Adrenal gland (tissue), 12 donors: ENCODE results near the gene MEGF11. TPM values are rescaled to one million over a fixed set of nuclear protein-coding genes. Genes with fewer than 3 reads are reported as not detected.

ENCODE experiments used
- DNase-seq, 7 donors: peaks; one replicate each; pipeline ENCODE4 v3.0.0-alpha.2; 2019 to 2020
- H3K27ac ChIP-seq, 5 donors: fragments of 200-600 bp; sonication (generic) in 4 of 5; 1 replicate in 3 of 5; 2 replicates in 2 of 5; pipeline versions ENCODE4 v1.5.1 to v1.8.0; 2016 to 2020; ENCODE audit warnings: mild to moderate bottlenecking in 1 of 5
- H3K27me3 ChIP-seq: fragments of 200-600 bp; 2 replicates; pipeline ENCODE4 v1.8.0; 2021
- H3K36me3 ChIP-seq, 2 donors: fragments of 200-600 bp; replicated peaks in 1 of 2; 1 replicate in 1 of 2; 2 replicates in 1 of 2; pipeline versions ENCODE4 v1.5.1 to v1.8.0; 2018 to 2022
- H3K4me1 ChIP-seq, 2 donors: fragments of 200-600 bp; replicated peaks in 1 of 2; 1 replicate in 1 of 2; 2 replicates in 1 of 2; pipeline versions ENCODE4 v1.5.1 to v1.8.0; 2018 to 2021
- H3K4me3 ChIP-seq, 4 donors: fragments of 200-600 bp; sonication (generic) in 3 of 4; one replicate each; pipeline ENCODE4 v1.5.1; 2016 to 2018
- H3K9me3 ChIP-seq, 3 donors: fragments of 200-600 bp; sonication (generic) in 1 of 3; replicated peaks in 1 of 3; 1 replicate in 2 of 3; 2 replicates in 1 of 3; pipeline versions ENCODE4 v1.5.1 to v1.8.0; 2016 to 2021
- POLR2A ChIP-seq, 2 donors: fragments of 450-650 bp; IDR thresholded peaks; one replicate each; pipeline ENCODE4 v1.6.1; 2017; ENCODE audit warnings: antibody characterized with exemption in 2 of 2, mild to moderate bottlenecking in 2 of 2, moderate library complexity in 1 of 2
- WGBS, 4 donors: extraction: QIAGEN DNeasy Blood & Tissue Kit in 2 of 4; methylation state at CpG; one replicate each; pipeline versions ENCODE4 v1.1.5 to v1.1.7; 2013 to 2017; 5-methylcytosine and 5-hydroxymethylcytosine counted together
- intact Hi-C, 2 donors: fragments of 100-400 bp; cut with DNase I; formaldehyde crosslinking; loops; one replicate each; pipeline versions ENCODE4 v1.14.1 to v1.15.0; 2022 to 2023
- polyA plus RNA-seq, 3 donors: library from polyadenylated mRNA; stranded (reverse); fragments of 200-250 nt in 2 of 3; fragments of 350-450 nt in 1 of 3; fragmentation: Illumina TruSeq in 1 of 3; extraction: RNeasy Lipid Tissue Mini Kit (QIAGEN cat#74804) in 1 of 3; gene quantifications; one replicate each; pipeline ENCODE4 v1.2.3, GENCODE V29; 2013 to 2014
- total RNA-seq, 9 donors: library from RNA; depleted of rRNA in 4 of 9; stranded (reverse); fragments of >200 nt in 4 of 9; fragments of 120-200 nt in 1 of 9; fragmentation: NEBNext Ultra II Directional in 1 of 9; extraction: Animal tissue kit (Norgen Biotek cat#: 25700) in 1 of 9; gene quantifications; one replicate each; pipeline versions ENCODE4 v1.1.0 to v1.2.4, GENCODE V29; 2013 to 2023
- TF ChIP-seq, protein P1 (sequence below), 6 experiments: fragments of 450-650 bp in 4 of 6; fragments of 200-600 bp in 2 of 6; sonication (generic) in 1 of 6; IDR thresholded peaks; 1 replicate in 5 of 6; 2 replicates in 1 of 6; pipeline versions ENCODE4 v1.5.1 to v1.8.0; 2016 to 2021; ENCODE audit warnings: antibody characterized with exemption in 6 of 6, mild to moderate bottlenecking in 2 of 6, moderate library complexity in 1 of 6
- donor health status: healthy with polysubstance abuse.
- donor health status: Bipolar disorder and iron deficiency.
- donor health status: DM: yes; HTN: yes; CAD: no.
- donor health status: DM: no; HTN: no; CAD: no.
- donor health status: DM: no; HTN: no; CAD: no.
- donor health status: DM: yes; HTN: yes; CAD: no.

The MEGF11 gene
- total and polyA plus RNA-seq, 12 donors: 0.04 to 0.98 (median 0.14) TPM; not detected in 5

DNA sequence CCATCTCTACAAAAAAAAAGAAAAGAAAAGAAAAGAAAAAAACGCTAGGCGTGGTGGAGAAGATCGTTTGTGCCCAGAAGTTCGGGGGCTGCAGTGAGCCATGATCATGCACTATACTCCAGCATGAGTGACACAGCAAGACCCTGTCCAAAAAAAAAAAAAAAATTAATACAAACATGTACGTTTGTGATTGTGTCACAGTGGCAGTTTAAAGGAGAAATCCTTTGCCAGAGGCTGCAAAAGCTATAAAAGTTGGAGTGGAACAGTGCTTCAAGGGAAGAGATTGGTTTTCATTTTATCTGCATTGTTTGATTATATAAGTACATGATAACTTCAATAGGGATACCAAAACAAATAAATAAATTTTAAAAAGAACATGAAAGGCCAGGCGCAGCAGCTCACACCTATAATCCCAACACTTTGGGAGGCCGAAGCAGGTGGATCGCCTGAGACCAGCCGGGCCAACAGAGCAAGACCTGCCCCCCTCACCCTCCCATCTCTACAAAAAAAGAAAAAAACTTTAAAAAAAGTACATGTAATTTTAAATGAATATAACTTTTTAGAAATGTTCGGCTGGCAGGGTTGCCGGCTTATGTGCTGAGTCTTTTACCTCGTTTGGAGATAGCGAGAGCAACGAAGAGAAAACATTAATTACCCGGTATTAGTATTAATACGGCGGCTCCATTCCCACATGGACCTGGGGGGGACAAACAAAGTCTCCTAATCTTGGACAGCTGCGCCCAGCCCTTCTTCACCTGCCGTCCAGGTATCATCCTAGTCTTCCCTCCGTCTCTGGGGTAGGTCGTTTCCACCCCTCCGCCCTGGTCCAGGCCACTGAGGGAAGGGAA is 39.2 kb upstream of the MEGF11 start:
- H3K27ac ChIP-seq: peak overlapping the region; percentile 42 to 96 (median 84)
- intact Hi-C loops: no loop called here
- WGBS, 4 donors: 14 to 17% (median 15%) methylated on average over 18 to 22 of the region's 22 CpGs
- peak overlapping the region in 3 of 4 donors; percentile 20 to 87 (median 54) for H3K4me3 ChIP-seq
- peak in 1 of 7 donors; percentile 19 for DNase-seq
- TF ChIP-seq, protein P1, sequence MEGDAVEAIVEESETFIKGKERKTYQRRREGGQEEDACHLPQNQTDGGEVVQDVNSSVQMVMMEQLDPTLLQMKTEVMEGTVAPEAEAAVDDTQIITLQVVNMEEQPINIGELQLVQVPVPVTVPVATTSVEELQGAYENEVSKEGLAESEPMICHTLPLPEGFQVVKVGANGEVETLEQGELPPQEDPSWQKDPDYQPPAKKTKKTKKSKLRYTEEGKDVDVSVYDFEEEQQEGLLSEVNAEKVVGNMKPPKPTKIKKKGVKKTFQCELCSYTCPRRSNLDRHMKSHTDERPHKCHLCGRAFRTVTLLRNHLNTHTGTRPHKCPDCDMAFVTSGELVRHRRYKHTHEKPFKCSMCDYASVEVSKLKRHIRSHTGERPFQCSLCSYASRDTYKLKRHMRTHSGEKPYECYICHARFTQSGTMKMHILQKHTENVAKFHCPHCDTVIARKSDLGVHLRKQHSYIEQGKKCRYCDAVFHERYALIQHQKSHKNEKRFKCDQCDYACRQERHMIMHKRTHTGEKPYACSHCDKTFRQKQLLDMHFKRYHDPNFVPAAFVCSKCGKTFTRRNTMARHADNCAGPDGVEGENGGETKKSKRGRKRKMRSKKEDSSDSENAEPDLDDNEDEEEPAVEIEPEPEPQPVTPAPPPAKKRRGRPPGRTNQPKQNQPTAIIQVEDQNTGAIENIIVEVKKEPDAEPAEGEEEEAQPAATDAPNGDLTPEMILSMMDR (IDR thresholded peaks at IDR 0.05): peak in 1 of 6 experiments; percentile 1
- TF ChIP-seq POLR2A (IDR thresholded peaks at IDR 0.05): no peak
- peaks cover 3 to 32% of the 10 kb centered on the region in 2 donors for H3K4me1 ChIP-seq
- no peaks in the 10 kb centered on the region for H3K36me3 ChIP-seq
- H3K27me3 ChIP-seq: no peaks in the 10 kb centered on the region
- H3K9me3 ChIP-seq: no peaks in the 10 kb centered on the region

DNA sequence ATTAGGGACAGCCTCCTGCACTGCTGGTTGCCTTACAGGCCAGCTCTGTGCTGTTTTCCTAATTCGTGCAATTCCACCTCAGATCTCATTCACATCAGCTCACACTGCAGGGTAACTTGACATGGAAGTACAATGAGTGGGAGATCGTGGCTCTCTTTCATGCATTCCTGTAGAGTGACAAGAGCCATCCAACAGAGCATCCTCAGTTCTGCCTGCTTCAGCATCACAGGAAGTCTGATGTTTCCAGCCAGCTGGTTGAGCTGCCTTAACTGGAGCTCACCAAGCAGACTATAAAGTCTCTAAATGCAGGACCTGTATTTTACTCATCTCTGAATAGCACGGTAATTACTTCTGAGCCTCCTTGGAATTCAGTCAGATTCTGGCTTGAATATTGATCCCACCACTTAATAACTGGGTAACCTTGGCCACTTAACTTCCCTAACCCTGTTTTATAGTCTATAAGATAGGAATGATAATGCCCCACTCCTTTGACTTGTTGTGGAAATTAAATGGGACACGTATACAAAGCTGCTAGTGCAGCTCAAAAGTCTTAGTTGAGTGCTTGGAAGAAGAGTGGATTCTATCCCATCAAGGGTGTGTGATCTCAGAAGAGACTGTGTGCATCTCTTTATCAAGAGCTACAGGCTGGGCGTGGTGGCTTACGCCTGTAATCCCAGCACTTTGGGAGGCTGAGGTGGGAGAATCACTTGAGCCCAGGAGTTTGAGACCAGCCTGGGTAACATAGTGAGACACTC is 38.4 kb upstream of the MEGF11 start:
- 87 to 91% (median 89%) methylated on average over 6 of the region's 6 CpGs for WGBS, 4 donors
- peaks cover 6 to 32% of the 10 kb centered on the region in 2 donors for H3K4me1 ChIP-seq
- no peak overlapping the region for H3K4me3 ChIP-seq
- no peak for DNase-seq
- TF ChIP-seq POLR2A (IDR thresholded peaks at IDR 0.05): no peak
- TF ChIP-seq, protein P1 (IDR thresholded peaks at IDR 0.05): no peak
- intact Hi-C loops: no loop called here
- H3K27me3 ChIP-seq: no peaks in the 10 kb centered on the region
- H3K36me3 ChIP-seq: no peaks in the 10 kb centered on the region
- H3K9me3 ChIP-seq: no peaks in the 10 kb centered on the region
- H3K27ac ChIP-seq: peak overlapping the region in 1 of 5 donors; percentile 93

DNA sequence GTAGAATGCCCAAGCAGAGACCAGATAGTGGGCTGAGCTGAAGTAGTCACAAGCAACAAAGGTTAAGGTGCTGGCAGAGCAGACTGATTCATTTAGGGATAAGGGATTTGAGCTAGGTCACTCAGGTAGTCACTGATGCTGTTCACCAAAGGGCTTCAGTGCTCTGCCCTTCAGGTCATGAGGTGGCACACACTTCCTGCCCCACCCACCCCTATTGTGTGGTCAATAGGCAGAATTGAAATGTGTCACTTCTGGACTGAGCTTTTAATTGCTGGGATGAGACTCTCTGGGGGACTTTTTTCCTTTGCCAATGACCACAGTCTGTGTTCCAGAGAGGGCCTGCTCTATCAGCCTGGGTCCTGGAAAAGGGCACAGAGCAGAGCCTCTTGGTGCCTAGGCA is 37.0 kb upstream of the MEGF11 start:
- DNase-seq: no peak
- Histone ChIP-seq H3K36me3 (no peaks in the 10 kb centered on the region), H3K27me3 (no peaks in the 10 kb centered on the region), H3K4me1 (peaks cover 6 to 23% of the 10 kb centered on the region in 2 donors), H3K27ac (no peak overlapping the region), H3K9me3 (no peaks in the 10 kb centered on the region), H3K4me3 (no peak overlapping the region)
- intact Hi-C loops: no loop called here
- TF ChIP-seq POLR2A (IDR thresholded peaks at IDR 0.05): no peak
- TF ChIP-seq, protein P1 (IDR thresholded peaks at IDR 0.05): no peak

DNA sequence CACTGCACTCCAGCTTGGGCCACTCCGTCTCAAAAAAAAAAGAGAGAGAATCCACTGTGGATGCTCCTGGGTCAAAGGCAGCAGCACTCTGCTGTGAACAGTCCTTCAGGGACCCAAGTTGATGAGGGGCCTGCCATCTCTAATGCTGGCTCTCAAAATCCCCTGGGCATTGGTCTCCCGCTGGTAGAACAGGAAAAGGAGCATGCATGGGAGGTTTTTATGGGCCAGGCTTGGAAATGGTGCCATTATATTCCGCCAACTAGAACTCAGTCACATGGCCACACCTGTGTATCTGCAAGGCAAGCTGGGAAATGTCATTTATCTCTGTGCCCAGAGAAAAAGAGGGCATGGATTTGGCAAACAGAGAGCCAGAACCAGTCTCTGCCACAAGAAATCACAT is 36.5 kb upstream of the MEGF11 start:
- no peak for TF ChIP-seq POLR2A (IDR thresholded peaks at IDR 0.05)
- TF ChIP-seq, protein P1 (IDR thresholded peaks at IDR 0.05): no peak
- no peak overlapping the region for H3K4me3 ChIP-seq
- no peaks in the 10 kb centered on the region for H3K27me3 ChIP-seq
- H3K27ac ChIP-seq: no peak overlapping the region
- H3K4me1 ChIP-seq: peaks cover 6 to 18% of the 10 kb centered on the region in 2 donors
- no peaks in the 10 kb centered on the region for H3K36me3 ChIP-seq
- H3K9me3 ChIP-seq: no peaks in the 10 kb centered on the region
- intact Hi-C loops: no loop called here
- no peak for DNase-seq
- WGBS, 4 donors: 92 to 100% (median 100%) methylated on average over 3 of the region's 3 CpGs
